NCI-H2227 treated with DMSO at 0.1 percent for 48 hours (cell line): ENCODE data around the gene MTMR12.
"Not testable (repeated sequence)": the region's sequence is repeated elsewhere in the genome, so short reads cannot be mapped to it uniquely, and the experiment has no call there.

Experiments
- DNase-seq: peaks from one replicate; lab custom pipeline; 2025; lab: John Stamatoyannopoulos, UW

Gene MTMR12

DNA sequence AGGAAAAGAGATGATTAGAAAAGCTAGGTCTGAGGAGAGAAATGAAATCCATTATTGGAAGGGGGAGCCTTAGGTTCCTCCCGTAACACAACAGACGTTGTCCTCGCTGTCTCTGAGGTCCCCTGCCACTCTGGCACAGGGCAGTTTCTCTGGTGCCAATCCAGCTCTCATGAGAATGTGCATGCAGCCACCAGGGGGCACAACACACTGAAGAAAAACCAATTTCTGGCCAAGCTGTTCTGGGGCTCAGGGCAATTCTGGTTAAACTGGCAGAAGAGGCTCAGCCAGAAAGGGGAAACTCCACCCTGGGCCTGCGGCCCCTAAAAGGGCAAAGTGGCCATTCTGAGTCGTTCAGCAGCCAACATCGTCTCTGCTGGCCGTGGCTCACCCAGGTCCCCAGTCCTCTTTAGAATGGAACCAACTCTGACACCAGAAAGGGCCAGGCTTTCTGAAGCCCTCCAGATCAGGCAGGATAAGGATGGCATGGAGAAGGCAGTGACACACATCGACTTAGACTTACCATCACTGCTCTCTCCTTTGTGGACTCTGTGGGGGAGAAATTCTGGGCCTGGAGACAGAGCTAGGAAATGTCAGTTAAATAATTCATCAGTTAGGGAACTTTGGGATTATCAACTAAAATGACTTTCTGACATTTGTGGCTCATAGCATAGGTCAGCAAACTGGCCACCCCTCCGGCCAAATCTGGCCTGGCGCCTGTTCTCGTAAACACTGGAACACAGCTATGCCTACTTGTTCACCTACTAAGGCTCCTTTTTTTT lies 80.1 kb downstream of the MTMR12 start:
- peak; percentile 51 for DNase-seq

DNA sequence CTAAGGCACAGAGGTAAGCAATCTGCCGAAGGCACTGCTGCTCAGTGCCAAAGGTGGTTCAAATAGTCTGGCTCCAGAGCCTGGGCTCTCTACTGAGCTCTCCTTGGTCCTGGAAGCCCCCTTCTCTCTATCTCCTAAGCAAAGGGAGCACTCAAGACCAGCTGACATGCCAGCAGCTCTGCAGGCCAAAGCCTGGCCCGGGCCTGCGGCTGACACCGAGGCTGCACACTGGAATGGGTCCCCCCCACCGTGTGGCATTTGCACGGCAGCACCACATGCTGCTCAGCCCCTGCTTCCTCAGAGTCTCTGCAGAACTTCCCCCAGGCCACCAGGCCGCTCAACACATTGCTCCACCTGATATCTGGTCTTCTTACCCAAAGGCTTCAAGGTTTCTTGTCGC lies 80.8 kb downstream of the MTMR12 start:
- no peak for DNase-seq

DNA sequence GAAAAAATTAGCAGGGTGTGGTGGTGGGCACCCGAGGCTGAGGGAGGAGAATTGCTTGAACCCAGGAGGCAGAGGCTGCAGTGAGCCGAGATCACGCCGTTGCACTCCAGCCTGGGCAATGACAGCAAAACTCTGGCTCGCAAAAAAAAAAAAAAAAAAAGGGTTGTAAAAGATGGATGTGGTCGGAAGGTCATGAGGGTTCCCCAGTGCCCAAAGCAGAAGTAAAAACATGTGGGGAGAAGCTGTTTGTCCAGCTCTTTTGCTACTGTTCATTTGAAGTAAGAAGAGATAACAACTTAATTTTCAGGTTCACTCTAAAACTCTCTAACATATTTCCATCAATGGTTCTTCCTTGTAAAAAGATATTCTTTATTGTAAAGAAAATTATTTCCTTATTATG lies 81.5 kb downstream of the MTMR12 start:
- DNase-seq: no peak

- DNase-seq: no peak
Measured at GRCh38 chr5:32230356-32231099, 82.2 kb downstream of the MTMR12 start.

GRCh38 chr5:32229586-32229985 lies 83.2 kb downstream of the MTMR12 start:
- DNase-seq: no peak

DNA sequence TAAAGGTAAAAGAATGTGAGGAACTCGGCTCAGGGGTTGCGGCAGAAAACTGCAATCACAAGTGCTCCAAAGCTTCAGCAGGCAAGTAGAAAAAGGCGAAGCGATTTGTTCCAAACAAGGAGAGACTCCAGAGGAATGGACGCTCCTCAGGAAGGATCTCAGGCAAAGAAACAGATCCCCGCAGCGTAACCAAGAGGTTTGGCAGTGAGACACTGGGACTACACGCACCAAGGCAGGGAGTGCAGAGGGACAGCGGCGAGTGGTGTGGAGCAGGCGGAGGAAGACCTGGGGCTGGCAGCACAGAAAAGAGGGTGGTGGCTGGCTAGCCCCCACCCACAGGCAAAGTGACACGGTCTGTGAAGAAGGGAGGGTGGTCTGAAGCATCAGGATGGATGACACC lies 83.9 kb downstream of the MTMR12 start:
- DNase-seq: no peak

GRCh38 chr5:32225445-32225844 lies 87.3 kb downstream of the MTMR12 start:
- DNase-seq: no peak

DNA sequence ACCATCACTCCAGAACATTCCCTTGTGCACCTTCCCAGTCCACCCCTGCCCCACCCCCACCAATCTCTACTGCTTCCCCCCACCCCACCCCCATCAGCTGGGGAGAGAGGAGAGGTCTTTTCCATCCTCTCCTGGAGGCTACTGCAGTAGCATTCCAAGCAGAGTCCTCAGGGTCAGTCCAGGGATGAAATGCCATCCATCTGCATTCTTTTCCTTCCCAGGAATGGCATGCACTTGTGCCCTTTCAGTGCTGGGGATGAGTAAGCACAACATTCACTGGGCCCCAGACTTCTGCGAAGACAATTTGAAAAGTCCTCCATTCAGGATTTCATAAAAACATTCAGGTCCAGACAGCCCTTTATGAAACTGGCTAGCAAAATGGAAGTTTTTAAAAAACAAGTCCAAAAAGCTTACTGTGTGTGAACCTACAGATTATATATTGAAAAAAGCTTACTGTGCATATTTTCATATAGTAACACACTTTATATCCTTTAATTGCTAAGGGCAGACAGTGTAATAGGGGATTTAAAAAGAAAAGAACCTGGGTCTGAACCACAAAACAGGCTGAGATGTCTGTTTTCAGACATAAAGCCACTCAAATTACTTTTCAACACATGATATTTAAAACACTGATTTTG lies 88.6 kb downstream of the MTMR12 start:
- DNase-seq: no peak

- no peak for DNase-seq
Measured at GRCh38 chr5:32222723-32223470, 89.8 kb downstream of the MTMR12 start.

DNA sequence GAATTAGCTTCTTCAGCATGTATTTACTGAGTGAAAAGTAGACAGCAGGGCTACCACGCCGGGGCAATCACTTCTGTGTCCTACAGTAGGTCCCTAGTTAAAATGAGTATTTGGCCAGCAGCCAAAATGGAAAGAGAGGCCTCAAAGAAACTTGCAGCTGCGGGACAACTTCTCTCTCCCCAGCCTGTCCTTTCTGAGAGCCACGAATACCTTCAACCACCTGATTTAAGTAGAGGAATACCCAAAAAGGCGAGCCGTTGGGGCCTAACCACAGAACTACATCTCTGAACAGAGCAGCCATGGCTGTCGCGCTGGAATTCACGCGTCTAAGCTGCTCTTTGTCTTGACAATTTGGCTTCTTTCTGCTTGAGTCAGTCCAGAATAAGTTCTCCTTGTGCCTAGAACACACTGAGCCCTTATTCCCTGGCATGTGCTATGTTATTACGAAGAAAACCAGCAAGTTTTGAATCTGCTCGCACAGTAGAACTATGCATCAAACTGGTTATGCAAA lies 94.8 kb downstream of the MTMR12 start:
- peak; percentile 8 for DNase-seq

- not testable (repeated sequence) for DNase-seq
Measured at GRCh38 chr5:32214344-32214743, 98.4 kb downstream of the MTMR12 start.

DNA sequence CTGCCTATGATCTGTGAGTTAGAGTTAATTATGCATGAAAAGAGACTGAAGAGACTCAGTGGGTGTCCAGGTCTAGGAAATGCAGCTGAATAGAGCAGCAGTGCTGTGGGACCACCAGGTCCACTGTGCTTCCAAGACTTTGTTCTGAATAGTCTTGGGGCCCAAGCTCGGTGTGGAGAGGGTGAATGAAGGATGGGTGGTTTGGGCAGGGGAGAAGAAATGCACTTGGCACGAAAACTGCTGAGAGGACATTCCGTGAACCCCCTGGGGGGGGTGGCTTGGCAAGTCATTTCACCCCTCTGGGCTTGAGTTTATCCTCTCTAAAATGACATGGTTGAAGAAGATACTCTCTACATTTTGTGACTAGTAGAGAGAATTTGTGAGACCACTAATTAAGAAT lies 102.6 kb downstream of the MTMR12 start:
- DNase-seq: no peak

DNA sequence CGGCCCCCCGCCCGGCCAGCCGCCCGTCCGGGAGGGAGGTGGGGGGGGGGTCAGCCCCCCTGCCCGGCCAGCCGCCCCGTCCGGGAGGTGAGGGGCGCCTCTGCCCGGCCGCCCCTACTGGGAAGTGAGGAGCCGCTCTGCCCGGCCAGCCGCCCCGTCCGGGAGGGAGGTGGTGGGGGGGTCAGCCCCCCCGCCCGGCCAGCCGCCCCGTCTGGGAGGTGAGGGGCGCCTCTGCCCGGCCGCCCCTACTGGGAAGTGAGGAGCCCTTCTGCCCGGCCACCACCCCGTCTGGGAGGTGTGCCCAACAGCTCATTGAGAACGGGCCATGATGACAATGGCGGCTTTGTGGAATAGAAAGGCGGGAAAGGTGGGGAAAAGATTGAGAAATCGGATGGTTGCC lies 103.9 kb downstream of the MTMR12 start:
- not testable (repeated sequence) for DNase-seq

DNA sequence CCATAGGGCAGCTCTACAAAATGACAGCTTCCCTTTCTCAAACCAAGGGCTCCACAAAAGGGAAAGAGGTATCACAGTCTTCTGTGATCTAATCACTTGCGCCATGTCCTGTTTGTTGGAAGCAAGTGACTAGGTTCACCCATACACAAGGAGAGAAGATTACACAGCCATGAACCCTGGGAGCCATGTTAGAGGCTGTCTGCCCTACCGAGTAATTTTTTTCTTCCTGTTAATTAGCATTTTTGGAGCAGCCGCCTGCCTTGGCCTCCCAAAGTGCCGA lies 105.4 kb downstream of the MTMR12 start:
- DNase-seq: no peak

GRCh38 chr5:32206509-32207354 lies 106.0 kb downstream of the MTMR12 start:
- DNase-seq: no peak

- no peak for DNase-seq
Measured at GRCh38 chr5:32206053-32206452, 106.7 kb downstream of the MTMR12 start.

DNA sequence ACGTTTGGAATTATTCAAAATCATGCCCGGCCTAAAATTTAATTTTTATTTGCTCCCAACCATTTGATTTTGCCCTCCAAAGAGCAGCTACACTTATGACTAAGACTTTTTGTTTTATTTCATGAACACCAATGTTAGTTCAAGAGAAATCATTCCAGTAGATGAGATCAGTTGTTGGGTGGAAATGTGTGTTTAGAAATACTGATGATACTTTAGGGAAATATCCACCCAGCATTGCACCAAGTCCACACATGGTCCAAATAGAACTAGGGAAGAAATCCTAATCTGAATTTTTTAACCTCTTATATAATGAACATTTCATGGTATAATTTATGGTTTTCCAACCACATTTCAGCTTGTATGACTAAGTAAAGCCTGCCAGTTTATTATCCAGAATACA lies 110.3 kb downstream of the MTMR12 start:
- DNase-seq: no peak

GRCh38 chr5:32201122-32201753 lies 111.5 kb downstream of the MTMR12 start:
- no peak for DNase-seq

- DNase-seq: no peak
Measured at GRCh38 chr5:32197032-32197431, 115.7 kb downstream of the MTMR12 start.

GRCh38 chr5:32195265-32195664 lies 117.5 kb downstream of the MTMR12 start:
- DNase-seq: no peak

- peak; percentile 63 for DNase-seq
Measured at GRCh38 chr5:32193591-32193990, 119.1 kb downstream of the MTMR12 start.
